ENCODE measurements around the gene LDB2.

Gene LDB2

GRCh38 chr4:16827045-16827444 lies 71.4 kb downstream of the LDB2 start:
- TF ChIP-seq, protein P1, sequence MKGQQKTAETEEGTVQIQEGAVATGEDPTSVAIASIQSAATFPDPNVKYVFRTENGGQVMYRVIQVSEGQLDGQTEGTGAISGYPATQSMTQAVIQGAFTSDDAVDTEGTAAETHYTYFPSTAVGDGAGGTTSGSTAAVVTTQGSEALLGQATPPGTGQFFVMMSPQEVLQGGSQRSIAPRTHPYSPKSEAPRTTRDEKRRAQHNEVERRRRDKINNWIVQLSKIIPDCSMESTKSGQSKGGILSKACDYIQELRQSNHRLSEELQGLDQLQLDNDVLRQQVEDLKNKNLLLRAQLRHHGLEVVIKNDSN (IDR thresholded peaks at IDR 0.05), result no peak
- TF ChIP-seq EGR1 (IDR thresholded peaks at IDR 0.05) (no peak), CREB1 (IDR thresholded peaks at IDR 0.05; ENCODE audit: low read depth) (no peak), ZBTB7A (IDR thresholded peaks at IDR 0.05; ENCODE audit: low read depth) (no peak), CEBPB (IDR thresholded peaks at IDR 0.05) (no peak), TCF12 (IDR thresholded peaks at IDR 0.05; ENCODE audit: low read depth) (no peak), REST (IDR thresholded peaks at IDR 0.05; ENCODE audit: low read depth) (no peak), NFIC (IDR thresholded peaks at IDR 0.05) (no peak), YY1 (IDR thresholded peaks at IDR 0.05; ENCODE audit: low read depth) (no peak), RAD21 (IDR thresholded peaks at IDR 0.05; ENCODE audit: low read depth) (no peak), EP300 (IDR thresholded peaks at IDR 0.05; ENCODE audit: borderline replicate concordance) (no peak), TEAD4 (IDR thresholded peaks at IDR 0.05) (no peak), FOXM1 (IDR thresholded peaks at IDR 0.05; ENCODE audit: borderline replicate concordance, low read depth) (no peak), TAF1 (IDR thresholded peaks at IDR 0.05; ENCODE audit: low read depth) (no peak)
- TF ChIP-seq, protein P2, sequence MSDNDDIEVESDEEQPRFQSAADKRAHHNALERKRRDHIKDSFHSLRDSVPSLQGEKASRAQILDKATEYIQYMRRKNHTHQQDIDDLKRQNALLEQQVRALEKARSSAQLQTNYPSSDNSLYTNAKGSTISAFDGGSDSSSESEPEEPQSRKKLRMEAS (IDR thresholded peaks at IDR 0.05), result no peak

DNA sequence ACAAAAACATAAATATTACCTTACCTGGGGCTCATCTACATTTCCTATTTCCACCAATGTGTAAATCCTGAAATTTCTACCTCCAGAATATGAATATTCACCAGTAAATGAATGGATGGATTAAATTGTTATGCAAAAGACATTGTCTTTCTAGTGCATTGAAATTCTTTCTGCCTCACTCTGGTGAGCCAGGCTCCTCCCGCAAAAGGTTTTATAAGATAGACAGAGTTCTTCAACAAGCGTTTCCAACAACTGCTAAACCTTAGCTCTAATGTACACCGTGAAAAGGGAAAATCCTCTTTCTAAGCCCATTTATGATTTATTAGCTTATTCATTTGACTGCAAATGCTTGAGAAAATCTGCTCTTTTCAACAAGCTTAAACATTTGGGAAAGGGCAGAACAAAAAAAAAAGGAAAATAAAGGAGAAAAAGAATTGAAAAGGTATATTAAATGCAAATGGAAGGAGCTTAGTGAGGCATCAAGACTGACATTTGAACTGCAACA lies 72.0 kb downstream of the LDB2 start:
- TF ChIP-seq YY1 (IDR thresholded peaks at IDR 0.05; ENCODE audit: low read depth) (no peak), TEAD4 (IDR thresholded peaks at IDR 0.05) (no peak), EP300 (IDR thresholded peaks at IDR 0.05; ENCODE audit: borderline replicate concordance) (no peak)

- TF ChIP-seq TEAD4 (IDR thresholded peaks at IDR 0.05), result no peak
- TF ChIP-seq REST (IDR thresholded peaks at IDR 0.05; ENCODE audit: low read depth), result no peak
- TF ChIP-seq RAD21 (IDR thresholded peaks at IDR 0.05; ENCODE audit: low read depth), result no peak
- TF ChIP-seq TAF1 (IDR thresholded peaks at IDR 0.05; ENCODE audit: low read depth), result no peak
- TF ChIP-seq EGR1 (IDR thresholded peaks at IDR 0.05), result no peak
- no peak for TF ChIP-seq FOXM1 (IDR thresholded peaks at IDR 0.05; ENCODE audit: borderline replicate concordance, low read depth)
- TF ChIP-seq, protein P1 (IDR thresholded peaks at IDR 0.05), result no peak
Observed at GRCh38 chr4:16824278-16824806, 74.1 kb downstream of the LDB2 start.

- TF ChIP-seq TAF1 (IDR thresholded peaks at IDR 0.05; ENCODE audit: low read depth), result no peak
- no peak for TF ChIP-seq YY1 (IDR thresholded peaks at IDR 0.05; ENCODE audit: low read depth)
- no peak for TF ChIP-seq CREB1 (IDR thresholded peaks at IDR 0.05; ENCODE audit: low read depth)
- TF ChIP-seq EGR1 (IDR thresholded peaks at IDR 0.05), result no peak
- TF ChIP-seq REST (IDR thresholded peaks at IDR 0.05; ENCODE audit: low read depth), result no peak
- no peak for TF ChIP-seq RAD21 (IDR thresholded peaks at IDR 0.05; ENCODE audit: low read depth)
- TF ChIP-seq, protein P2 (IDR thresholded peaks at IDR 0.05), result no peak
- TF ChIP-seq EP300 (IDR thresholded peaks at IDR 0.05; ENCODE audit: borderline replicate concordance), result no peak
- no peak for TF ChIP-seq TEAD4 (IDR thresholded peaks at IDR 0.05)
- TF ChIP-seq, protein P1 (IDR thresholded peaks at IDR 0.05), result no peak
- no peak for TF ChIP-seq CEBPB (IDR thresholded peaks at IDR 0.05)
- TF ChIP-seq ZBTB7A (IDR thresholded peaks at IDR 0.05; ENCODE audit: low read depth), result no peak
Observed at GRCh38 chr4:16820329-16820728, 78.1 kb downstream of the LDB2 start.
